PC-9 (cell line): Measurements from ENCODE around the gene MAPK10. TPM values are rescaled to one million over a fixed set of nuclear protein-coding genes. Genes with fewer than 3 reads are reported as not detected.

Source experiments
- BruUV-seq: library from RNA; stranded (reverse); fragments of 400-500 nt; replicated peaks from 2 replicates; lab custom pipeline; 2021; lab: Mats Ljungman, UMichigan
- CTCF ChIA-PET: fragments of 300-600 bp; sonication (Branson Sonifier 250); formaldehyde crosslinking; loops from one replicate; lab custom pipeline; 2022; ENCODE audit warnings: antibody characterized with exemption; lab: Charles Lee
- POLR2A ChIA-PET: fragments of 300-600 bp; sonication (Branson Sonifier 250); formaldehyde crosslinking; loops from one replicate; lab custom pipeline; 2022; ENCODE audit warnings: antibody characterized with exemption; ENCODE audit not compliant: unreplicated experiment; lab: Charles Lee
- DNase-seq, 2 experiments: peaks; one replicate each; pipeline versions ENCODE4 v3.0.0 to v3.0.0-alpha.2; 2015 to 2022; ENCODE audit warnings: mixed read lengths in 1 of 2
- H2AFZ ChIP-seq: fragments of 200-600 bp; sonication (generic); 2 replicates; pipeline ENCODE4 v1.8.1; 2017; ENCODE audit warnings: antibody characterized with exemption
- H3F3A ChIP-seq: fragments of 200-600 bp; sonication (generic); 2 replicates; pipeline ENCODE4 v1.8.1; 2017; ENCODE audit warnings: antibody characterized with exemption, mild to moderate bottlenecking, low read depth; ENCODE audit not compliant: insufficient read depth
- H3K27ac ChIP-seq: fragments of 200-600 bp; sonication (generic); 2 replicates; pipeline ENCODE4 v1.6.1; 2016; ENCODE audit warnings: mixed run types
- H3K27me3 ChIP-seq: fragments of 200-600 bp; sonication (generic); 2 replicates; pipeline ENCODE4 v1.6.1; 2016; ENCODE audit warnings: low read depth, mixed run types; ENCODE audit not compliant: insufficient read depth
- H3K36me3 ChIP-seq: fragments of 200-600 bp; sonication (generic); 2 replicates; pipeline ENCODE4 v1.6.1; 2016; ENCODE audit warnings: low read depth, mixed run types
- H3K4me1 ChIP-seq: fragments of 200-600 bp; sonication (generic); replicated peaks from 2 replicates; pipeline ENCODE4 v1.6.1; 2016; ENCODE audit warnings: mixed run types; ENCODE audit not compliant: insufficient read depth
- H3K4me2 ChIP-seq: fragments of 200-600 bp; sonication (generic); 2 replicates; pipeline ENCODE4 v1.6.1; 2017; ENCODE audit warnings: mixed run types
- H3K4me3 ChIP-seq: fragments of 200-600 bp; sonication (generic); 2 replicates; pipeline ENCODE4 v1.6.1; 2016; ENCODE audit warnings: mixed run types
- H3K79me2 ChIP-seq: fragments of 200-600 bp; sonication (generic); 2 replicates; pipeline ENCODE4 v1.6.1; 2017; ENCODE audit warnings: low read depth, mixed run types
- H3K9me2 ChIP-seq: fragments of 200-600 bp; sonication (generic); 2 replicates; pipeline ENCODE4 v1.8.1; 2017; ENCODE audit warnings: mild to moderate bottlenecking; ENCODE audit not compliant: insufficient read depth
- H3K9me3 ChIP-seq: fragments of 200-600 bp; sonication (generic); 2 replicates; pipeline ENCODE4 v1.8.1; 2016; ENCODE audit warnings: low read depth; ENCODE audit not compliant: insufficient read depth
- H4K20me1 ChIP-seq: fragments of 200-600 bp; sonication (generic); 2 replicates; pipeline ENCODE4 v1.8.1; 2017; ENCODE audit not compliant: insufficient read depth
- EZH2 ChIP-seq: fragments of 200-600 bp; sonication (generic); IDR thresholded peaks from 2 replicates; pipeline ENCODE4 v1.8.0; 2017; ENCODE audit warnings: antibody characterized with exemption, low read depth
- intact Hi-C: fragments of 100-400 bp; cut with micrococcal nuclease; formaldehyde crosslinking; loops from one replicate; pipeline ENCODE4 v1.10.0; 2022; ENCODE audit not compliant: unreplicated experiment
- total RNA-seq: library from RNA; stranded (reverse); gene quantifications from 2 replicates; pipeline ENCODE4 v1.2.3, GENCODE V29; 2021
- TF ChIP-seq, protein P1 (sequence below): fragments of 200-600 bp; sonication (generic); conservative IDR thresholded peaks from 2 replicates; pipeline ENCODE4 v1.6.1; 2017; ENCODE audit warnings: mixed run types, antibody characterized with exemption, mild to moderate bottlenecking, moderate library complexity

Gene MAPK10
- total RNA-seq, 1 experiment from 2014 or later: 4.2 TPM

GRCh38 chr4:86261636-86262035 is 98.2 kb downstream of the MAPK10 start:
- no peaks in the 10 kb centered on the region for H3K27me3 ChIP-seq
- H3K27ac ChIP-seq: no peak overlapping the region
- no peak for TF ChIP-seq EZH2
- TF ChIP-seq, protein P1, sequence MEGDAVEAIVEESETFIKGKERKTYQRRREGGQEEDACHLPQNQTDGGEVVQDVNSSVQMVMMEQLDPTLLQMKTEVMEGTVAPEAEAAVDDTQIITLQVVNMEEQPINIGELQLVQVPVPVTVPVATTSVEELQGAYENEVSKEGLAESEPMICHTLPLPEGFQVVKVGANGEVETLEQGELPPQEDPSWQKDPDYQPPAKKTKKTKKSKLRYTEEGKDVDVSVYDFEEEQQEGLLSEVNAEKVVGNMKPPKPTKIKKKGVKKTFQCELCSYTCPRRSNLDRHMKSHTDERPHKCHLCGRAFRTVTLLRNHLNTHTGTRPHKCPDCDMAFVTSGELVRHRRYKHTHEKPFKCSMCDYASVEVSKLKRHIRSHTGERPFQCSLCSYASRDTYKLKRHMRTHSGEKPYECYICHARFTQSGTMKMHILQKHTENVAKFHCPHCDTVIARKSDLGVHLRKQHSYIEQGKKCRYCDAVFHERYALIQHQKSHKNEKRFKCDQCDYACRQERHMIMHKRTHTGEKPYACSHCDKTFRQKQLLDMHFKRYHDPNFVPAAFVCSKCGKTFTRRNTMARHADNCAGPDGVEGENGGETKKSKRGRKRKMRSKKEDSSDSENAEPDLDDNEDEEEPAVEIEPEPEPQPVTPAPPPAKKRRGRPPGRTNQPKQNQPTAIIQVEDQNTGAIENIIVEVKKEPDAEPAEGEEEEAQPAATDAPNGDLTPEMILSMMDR: no peak
- BruUV-seq: no TSS peak
- intact Hi-C loops: no loop called here
- no peak overlapping the region for H2AFZ ChIP-seq
- no peaks in the 10 kb centered on the region for H3K4me1 ChIP-seq
- no peaks in the 10 kb centered on the region for H3K36me3 ChIP-seq
- ChIA-PET CTCF (no interaction called here), POLR2A (no interaction called here)
- H3K9me2 ChIP-seq: no peaks in the 10 kb centered on the region
- no peak overlapping the region for H3K4me2 ChIP-seq
- no peak overlapping the region for H3K4me3 ChIP-seq
- H3K79me2 ChIP-seq: no peaks in the 10 kb centered on the region
- no peak for DNase-seq
- no peaks in the 10 kb centered on the region for H4K20me1 ChIP-seq
- no peaks in the 10 kb centered on the region for H3F3A ChIP-seq
- H3K9me3 ChIP-seq: no peaks in the 10 kb centered on the region

DNA sequence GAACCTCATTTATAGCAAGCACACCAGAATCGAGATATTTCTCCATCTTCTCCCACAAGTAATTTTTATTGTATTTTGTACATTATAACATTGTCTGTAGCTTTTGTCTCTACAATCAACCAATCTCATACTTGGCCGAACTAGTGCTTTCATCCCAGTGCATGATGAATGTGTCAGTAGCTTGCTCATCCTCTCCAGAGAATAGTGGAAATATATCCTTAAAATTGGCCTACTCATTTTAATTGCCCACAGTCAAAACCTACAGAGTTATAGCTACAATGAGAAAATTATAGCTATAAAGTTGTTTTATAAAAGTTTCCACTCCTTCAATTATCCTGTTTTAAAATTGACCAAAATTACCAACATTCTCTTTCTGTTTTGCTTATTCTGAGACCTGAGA is 103.8 kb downstream of the MAPK10 start:
- ChIA-PET CTCF (no interaction called here), POLR2A (interaction anchor here (0.5 to 0.6 kb wide), 2 partner anchors 419 to 1227 kb away, joined by 3 read pairs; no protein-coding TSS in a partner anchor)
- H3K4me3 ChIP-seq: no peak overlapping the region
- no peak overlapping the region for H2AFZ ChIP-seq
- no peaks in the 10 kb centered on the region for H3F3A ChIP-seq
- H3K9me3 ChIP-seq: no peaks in the 10 kb centered on the region
- no peaks in the 10 kb centered on the region for H4K20me1 ChIP-seq
- no peaks in the 10 kb centered on the region for H3K4me1 ChIP-seq
- H3K27me3 ChIP-seq: no peaks in the 10 kb centered on the region
- no peak overlapping the region for H3K4me2 ChIP-seq
- TF ChIP-seq, protein P1: no peak
- H3K79me2 ChIP-seq: no peaks in the 10 kb centered on the region
- DNase-seq: no peak
- no peaks in the 10 kb centered on the region for H3K36me3 ChIP-seq
- no peaks in the 10 kb centered on the region for H3K9me2 ChIP-seq
- H3K27ac ChIP-seq: no peak overlapping the region
- intact Hi-C loops: no loop called here
- no TSS peak for BruUV-seq

DNA sequence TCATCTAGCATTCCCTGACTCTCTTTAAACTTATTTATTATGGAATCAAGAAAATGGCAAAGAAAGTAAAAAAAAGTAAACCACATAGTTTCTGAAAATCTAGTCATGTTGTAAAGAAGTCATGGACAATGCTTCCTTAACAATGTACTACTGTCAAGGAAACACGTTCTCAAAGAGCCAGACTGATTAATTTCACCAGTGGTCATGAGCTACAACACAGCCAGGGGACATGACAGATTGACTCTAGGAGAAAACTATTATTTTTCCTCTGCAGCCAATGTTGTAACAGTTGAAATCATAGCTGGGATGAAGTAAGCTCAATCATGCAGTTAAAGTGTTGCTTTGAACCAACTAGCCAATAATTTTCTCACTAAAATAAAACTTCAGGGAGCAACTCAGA is 109.2 kb downstream of the MAPK10 start:
- no peaks in the 10 kb centered on the region for H3K36me3 ChIP-seq
- intact Hi-C loops: no loop called here
- BruUV-seq: no TSS peak

More for the DNA sequence above, 109.2 kb downstream of the MAPK10 start:
- Histone ChIP-seq H3K4me1 (no peaks in the 10 kb centered on the region), H3K4me2 (no peak overlapping the region), H4K20me1 (no peaks in the 10 kb centered on the region), H3K4me3 (no peak overlapping the region), H3K9me3 (no peaks in the 10 kb centered on the region), H2AFZ (no peak overlapping the region), H3K9me2 (no peaks in the 10 kb centered on the region), H3K27me3 (no peaks in the 10 kb centered on the region), H3K27ac (no peak overlapping the region), H3F3A (no peaks in the 10 kb centered on the region), H3K79me2 (no peaks in the 10 kb centered on the region)
- TF ChIP-seq, protein P1: no peak
- no peak for TF ChIP-seq EZH2
- DNase-seq: no peak
- POLR2A ChIA-PET: no interaction called here
- CTCF ChIA-PET: no interaction called here
